ENCODE results near the gene NXPE4. TPM values are rescaled to one million over a fixed set of nuclear protein-coding genes. Genes with fewer than 3 reads are reported as not detected.

The NXPE4 gene

DNA sequence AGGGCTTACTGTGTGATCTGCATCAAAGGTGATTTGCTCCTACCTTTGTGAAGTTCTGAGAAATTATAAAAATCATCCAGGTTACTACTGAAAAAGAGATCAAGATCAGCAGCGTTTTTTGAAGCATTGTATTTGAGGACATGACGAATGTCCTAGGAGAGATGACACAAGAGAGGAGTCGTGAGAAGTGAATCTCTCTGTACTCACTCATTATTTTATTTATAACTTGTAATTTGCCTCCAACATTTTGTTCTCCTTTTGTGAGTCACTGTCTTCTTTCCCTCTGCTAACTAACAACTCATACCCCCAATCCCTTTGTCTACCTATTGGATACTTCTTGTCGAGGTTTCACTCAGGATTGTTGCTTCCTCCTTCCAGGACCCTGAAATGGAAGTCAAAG, 44.5 kb downstream of the NXPE4 start:
- Histone ChIP-seq H3K23ac (ENCODE audit: low read length) (no peak overlapping the region), H2BK5ac (ENCODE audit: low read length) (no peak overlapping the region), H2BK15ac (replicated peaks; ENCODE audit: low read depth) (no peak overlapping the region), H3K79me1 (ENCODE audit: low read length) (no peaks in the 10 kb centered on the region), H3K18ac (ENCODE audit: low read length) (no peak overlapping the region), H3K9ac (ENCODE audit: low read length) (no peak overlapping the region), H3K4ac (ENCODE audit: low read depth, low read length) (no peak overlapping the region), H3K4me2 (ENCODE audit: low read length) (no peak overlapping the region), H3K27ac (ENCODE audit: low read depth, low read length) (no peak overlapping the region), H4K8ac (ENCODE audit: low read depth, low read length) (no peak overlapping the region), H3K36me3 (ENCODE audit: control insufficient read depth, insufficient read depth, low read length) (no peaks in the 10 kb centered on the region), H3K27me3 (ENCODE audit: insufficient read depth, low read length, poor library complexity) (no peaks in the 10 kb centered on the region), H4K5ac (ENCODE audit: low read length) (no peak overlapping the region), H3K56ac (ENCODE audit: low read length) (no peak overlapping the region), H2BK120ac (ENCODE audit: low read depth, low read length) (no peak overlapping the region), H3K4me1 (ENCODE audit: control insufficient read depth, low read depth, low read length) (no peaks in the 10 kb centered on the region), H2AK5ac (ENCODE audit: low read length) (no peak overlapping the region), H3K79me2 (ENCODE audit: control insufficient read depth, insufficient read depth, low read length) (no peaks in the 10 kb centered on the region), H3K4me3 (ENCODE audit: low read length) (no peak overlapping the region)
- no peak for DNase-seq
- WGBS (ENCODE audit: extremely low coverage, insufficient coverage, low lambda C conversion rate) = no CpG with 5 or more reads among the region's 4 CpGs

DNA sequence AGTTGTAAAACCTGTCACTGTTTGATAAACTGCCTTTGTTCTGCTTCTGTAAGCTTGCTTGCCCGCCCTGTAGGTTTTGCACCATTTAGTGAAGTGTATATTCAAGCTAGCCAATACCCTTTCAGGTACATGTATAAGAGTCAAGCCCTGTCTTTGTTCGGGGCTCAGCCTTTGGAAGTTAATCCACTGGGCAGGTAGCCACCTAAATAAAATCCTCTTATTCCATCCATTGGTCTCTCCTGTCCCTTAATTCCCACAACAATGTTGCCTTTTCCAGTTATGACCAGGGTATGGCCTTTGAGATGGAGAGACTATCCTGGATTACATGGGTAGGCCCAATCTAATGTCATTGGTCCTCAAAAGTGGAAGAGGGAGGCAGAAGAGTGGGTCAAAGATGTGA, 69.9 kb downstream of the NXPE4 start:
- no peak overlapping the region for H3K4me2 ChIP-seq (ENCODE audit: low read length)
- no peaks in the 10 kb centered on the region for H3K27me3 ChIP-seq (ENCODE audit: insufficient read depth, low read length, poor library complexity)
- H3K4ac ChIP-seq (ENCODE audit: low read depth, low read length) = no peak overlapping the region
- no peak overlapping the region for H3K56ac ChIP-seq (ENCODE audit: low read length)
- H4K8ac ChIP-seq (ENCODE audit: low read depth, low read length) = no peak overlapping the region
- WGBS (ENCODE audit: extremely low coverage, insufficient coverage, low lambda C conversion rate) = no CpG with 5 or more reads among the region's 2 CpGs
- no peak overlapping the region for H4K5ac ChIP-seq (ENCODE audit: low read length)
- no peak overlapping the region for H2BK15ac ChIP-seq (replicated peaks; ENCODE audit: low read depth)
- H2BK120ac ChIP-seq (ENCODE audit: low read depth, low read length) = no peak overlapping the region
- no peak overlapping the region for H3K27ac ChIP-seq (ENCODE audit: low read depth, low read length)
- no peak for DNase-seq
- no peak overlapping the region for H3K23ac ChIP-seq (ENCODE audit: low read length)
- H3K36me3 ChIP-seq (ENCODE audit: control insufficient read depth, insufficient read depth, low read length) = no peaks in the 10 kb centered on the region
- H3K79me2 ChIP-seq (ENCODE audit: control insufficient read depth, insufficient read depth, low read length) = no peaks in the 10 kb centered on the region
- H2BK5ac ChIP-seq (ENCODE audit: low read length) = no peak overlapping the region
- H3K9ac ChIP-seq (ENCODE audit: low read length) = no peak overlapping the region
- H3K4me3 ChIP-seq (ENCODE audit: low read length) = no peak overlapping the region
- no peak overlapping the region for H3K18ac ChIP-seq (ENCODE audit: low read length)
- no peaks in the 10 kb centered on the region for H3K79me1 ChIP-seq (ENCODE audit: low read length)
- H3K4me1 ChIP-seq (ENCODE audit: control insufficient read depth, low read depth, low read length) = no peaks in the 10 kb centered on the region
- H2AK5ac ChIP-seq (ENCODE audit: low read length) = no peak overlapping the region

DNA sequence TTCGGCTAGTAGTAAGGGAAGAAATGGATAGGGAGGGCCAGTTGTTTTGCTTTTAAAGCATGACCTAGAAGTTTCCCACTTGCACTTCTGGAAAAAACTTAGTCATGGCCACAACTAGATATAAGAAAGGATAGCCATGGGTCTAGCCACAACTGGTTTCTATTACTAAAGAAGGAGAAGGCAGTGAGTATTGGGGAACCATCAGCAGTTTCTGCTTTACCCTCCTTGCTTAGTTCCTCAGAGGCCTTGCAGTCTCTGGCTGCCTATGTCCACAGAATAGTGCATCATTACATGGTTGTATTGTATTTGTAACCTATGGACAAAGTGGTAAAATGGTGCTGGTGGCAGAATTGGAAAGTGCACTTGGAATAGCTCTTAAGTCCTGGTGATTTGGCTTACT, 71.5 kb downstream of the NXPE4 start:
- Histone ChIP-seq H3K79me1 (ENCODE audit: low read length) (no peaks in the 10 kb centered on the region), H3K23ac (ENCODE audit: low read length) (no peak overlapping the region), H3K36me3 (ENCODE audit: control insufficient read depth, insufficient read depth, low read length) (no peaks in the 10 kb centered on the region), H3K9ac (ENCODE audit: low read length) (no peak overlapping the region), H3K4me1 (ENCODE audit: control insufficient read depth, low read depth, low read length) (no peaks in the 10 kb centered on the region), H3K27ac (ENCODE audit: low read depth, low read length) (no peak overlapping the region), H3K4me3 (ENCODE audit: low read length) (no peak overlapping the region), H3K56ac (ENCODE audit: low read length) (no peak overlapping the region), H3K4ac (ENCODE audit: low read depth, low read length) (no peak overlapping the region), H4K8ac (ENCODE audit: low read depth, low read length) (no peak overlapping the region), H3K27me3 (ENCODE audit: insufficient read depth, low read length, poor library complexity) (no peaks in the 10 kb centered on the region), H3K79me2 (ENCODE audit: control insufficient read depth, insufficient read depth, low read length) (no peaks in the 10 kb centered on the region), H4K5ac (ENCODE audit: low read length) (no peak overlapping the region), H3K4me2 (ENCODE audit: low read length) (no peak overlapping the region), H2AK5ac (ENCODE audit: low read length) (no peak overlapping the region), H3K18ac (ENCODE audit: low read length) (no peak overlapping the region), H2BK120ac (ENCODE audit: low read depth, low read length) (no peak overlapping the region), H2BK5ac (ENCODE audit: low read length) (no peak overlapping the region), H2BK15ac (replicated peaks; ENCODE audit: low read depth) (no peak overlapping the region)
- DNase-seq = no peak
- WGBS (ENCODE audit: extremely low coverage, insufficient coverage, low lambda C conversion rate) = no CpG with 5 or more reads among the region's 1 CpG

DNA sequence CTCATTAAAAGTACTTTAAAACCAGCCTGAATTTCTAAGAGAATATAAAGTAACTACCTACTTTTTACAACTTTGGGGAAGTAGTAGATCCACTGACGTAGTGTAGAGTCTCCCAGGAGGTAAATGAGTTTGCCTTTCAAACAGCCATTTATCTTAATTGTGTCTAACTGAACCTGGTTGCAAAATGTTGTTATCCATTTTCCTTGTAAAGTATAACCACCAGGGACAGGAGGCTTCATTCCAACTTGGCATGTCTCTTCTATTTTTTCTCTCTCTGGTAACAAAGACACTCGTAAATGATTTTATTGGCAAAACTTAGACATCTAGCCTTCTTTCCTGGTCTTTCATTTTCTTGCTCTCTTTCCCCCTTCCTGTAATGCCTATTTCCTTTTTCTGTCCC, 72.8 kb downstream of the NXPE4 start:
- no peak overlapping the region for H3K56ac ChIP-seq (ENCODE audit: low read length)
- no peaks in the 10 kb centered on the region for H3K27me3 ChIP-seq (ENCODE audit: insufficient read depth, low read length, poor library complexity)
- no peak for DNase-seq
- H3K4ac ChIP-seq (ENCODE audit: low read depth, low read length) = no peak overlapping the region
- H4K8ac ChIP-seq (ENCODE audit: low read depth, low read length) = no peak overlapping the region
- no peak overlapping the region for H3K18ac ChIP-seq (ENCODE audit: low read length)
- no peak overlapping the region for H2BK120ac ChIP-seq (ENCODE audit: low read depth, low read length)
- H3K9ac ChIP-seq (ENCODE audit: low read length) = no peak overlapping the region
- H4K5ac ChIP-seq (ENCODE audit: low read length) = no peak overlapping the region
- no peak overlapping the region for H2BK15ac ChIP-seq (replicated peaks; ENCODE audit: low read depth)
- no peak overlapping the region for H3K4me2 ChIP-seq (ENCODE audit: low read length)
- H2BK5ac ChIP-seq (ENCODE audit: low read length) = no peak overlapping the region
- H2AK5ac ChIP-seq (ENCODE audit: low read length) = no peak overlapping the region
- no peaks in the 10 kb centered on the region for H3K79me1 ChIP-seq (ENCODE audit: low read length)
- no CpG with 5 or more reads among the region's 2 CpGs for WGBS (ENCODE audit: extremely low coverage, insufficient coverage, low lambda C conversion rate)
- H3K27ac ChIP-seq (ENCODE audit: low read depth, low read length) = no peak overlapping the region
- no peak overlapping the region for H3K23ac ChIP-seq (ENCODE audit: low read length)
- H3K79me2 ChIP-seq (ENCODE audit: control insufficient read depth, insufficient read depth, low read length) = no peaks in the 10 kb centered on the region
- no peaks in the 10 kb centered on the region for H3K36me3 ChIP-seq (ENCODE audit: control insufficient read depth, insufficient read depth, low read length)
- no peaks in the 10 kb centered on the region for H3K4me1 ChIP-seq (ENCODE audit: control insufficient read depth, low read depth, low read length)
- no peak overlapping the region for H3K4me3 ChIP-seq (ENCODE audit: low read length)

Small RNA genes within 50 kb of the gene (small RNA-seq; reads per million reads assigned to genes)
- gene RF01210 (ENCODE audit: insufficient read depth) = not detected

All from mesendoderm (in vitro differentiated cells).